Kidney epithelial cell (primary cell): ENCODE data around the gene CACNB4. TPM values are rescaled to one million over a fixed set of nuclear protein-coding genes. Genes with fewer than 3 reads are reported as not detected.
A peak's percentile ranks its signal among the peaks of the same experiment; 100 is the strongest.

Experiments
- DNase-seq: peaks from one replicate; pipeline ENCODE4 v3.0.0-alpha.2; 2010; ENCODE audit warnings: low read depth
- H3K27me3 ChIP-seq: 2 replicates; pipeline ENCODE4 v1.6.0; 2011; ENCODE audit warnings: low read length; ENCODE audit not compliant: control insufficient read depth, insufficient read depth
- H3K36me3 ChIP-seq: 2 replicates; pipeline ENCODE4 v1.5.1; 2011; ENCODE audit warnings: low read length; ENCODE audit not compliant: control insufficient read depth, insufficient read depth
- H3K4me3 ChIP-seq: 2 replicates; pipeline ENCODE4 v1.5.1; 2011; ENCODE audit warnings: low read depth, mild to moderate bottlenecking, control low read depth, low read length
- total RNA-seq: library from RNA; depleted of rRNA; stranded (reverse); fragments of >200 nt; gene quantifications from 2 replicates; pipeline ENCODE4 v1.2.3, GENCODE V29; 2015
- TF ChIP-seq, protein P1 (sequence below): IDR thresholded peaks from 2 replicates; pipeline ENCODE4 v1.5.1; 2011; ENCODE audit warnings: mild to moderate bottlenecking, moderate library complexity, low read length, control low read depth, inconsistent platforms; ENCODE audit not compliant: insufficient read depth, poor library complexity, severe bottlenecking

The CACNB4 gene
- total RNA-seq, 1 donor from 2014 or later = 0.79 TPM

DNA sequence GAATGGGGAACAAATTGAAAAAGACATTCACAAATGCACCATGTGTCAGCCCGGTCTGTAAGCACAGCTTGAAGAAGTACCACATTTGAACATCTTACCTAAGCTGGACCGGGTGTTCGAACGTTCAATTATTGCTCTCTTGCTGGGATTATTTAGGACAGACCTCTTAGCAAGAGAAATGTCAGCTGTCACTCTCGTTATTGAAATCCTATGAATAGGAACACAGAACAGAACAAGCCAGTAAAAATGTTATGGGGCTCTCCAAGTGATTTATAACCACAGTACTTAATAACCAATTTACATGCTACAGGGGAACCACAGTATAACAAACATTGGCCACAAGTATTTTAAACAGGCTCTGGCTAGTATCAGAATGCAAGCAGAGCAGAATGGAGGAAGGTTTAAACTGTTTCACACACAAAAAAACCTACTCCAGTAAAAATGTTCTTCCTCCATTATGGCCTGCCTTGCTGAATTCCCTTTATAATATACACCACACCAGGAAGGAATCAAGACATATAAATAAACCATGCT lies 238.2 kb downstream of the CACNB4 start:
- Histone ChIP-seq H3K4me3 (no peak overlapping the region), H3K36me3 (no peaks in the 10 kb centered on the region), H3K27me3 (no peaks in the 10 kb centered on the region)
- DNase-seq = no peak
- TF ChIP-seq, protein P1, sequence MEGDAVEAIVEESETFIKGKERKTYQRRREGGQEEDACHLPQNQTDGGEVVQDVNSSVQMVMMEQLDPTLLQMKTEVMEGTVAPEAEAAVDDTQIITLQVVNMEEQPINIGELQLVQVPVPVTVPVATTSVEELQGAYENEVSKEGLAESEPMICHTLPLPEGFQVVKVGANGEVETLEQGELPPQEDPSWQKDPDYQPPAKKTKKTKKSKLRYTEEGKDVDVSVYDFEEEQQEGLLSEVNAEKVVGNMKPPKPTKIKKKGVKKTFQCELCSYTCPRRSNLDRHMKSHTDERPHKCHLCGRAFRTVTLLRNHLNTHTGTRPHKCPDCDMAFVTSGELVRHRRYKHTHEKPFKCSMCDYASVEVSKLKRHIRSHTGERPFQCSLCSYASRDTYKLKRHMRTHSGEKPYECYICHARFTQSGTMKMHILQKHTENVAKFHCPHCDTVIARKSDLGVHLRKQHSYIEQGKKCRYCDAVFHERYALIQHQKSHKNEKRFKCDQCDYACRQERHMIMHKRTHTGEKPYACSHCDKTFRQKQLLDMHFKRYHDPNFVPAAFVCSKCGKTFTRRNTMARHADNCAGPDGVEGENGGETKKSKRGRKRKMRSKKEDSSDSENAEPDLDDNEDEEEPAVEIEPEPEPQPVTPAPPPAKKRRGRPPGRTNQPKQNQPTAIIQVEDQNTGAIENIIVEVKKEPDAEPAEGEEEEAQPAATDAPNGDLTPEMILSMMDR = no peak

DNA sequence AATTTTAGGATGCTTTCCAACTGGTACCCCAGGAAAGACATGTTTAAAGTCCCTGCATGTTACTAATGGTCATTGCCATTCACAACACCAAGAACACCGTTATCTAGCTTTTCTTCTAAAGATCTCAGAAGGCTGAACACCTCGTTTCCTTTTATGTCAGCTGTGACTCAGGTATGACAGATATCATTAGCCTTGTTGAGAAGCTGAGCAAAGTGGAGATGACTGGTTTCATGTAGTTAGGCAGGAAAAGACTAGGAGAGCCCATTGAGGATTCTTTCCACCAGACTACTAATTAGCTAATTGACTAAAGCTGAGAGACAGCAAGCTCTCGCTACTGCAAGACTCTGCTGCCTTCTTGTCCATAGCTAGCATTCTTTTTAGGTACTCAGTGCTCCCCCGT lies 238.6 kb downstream of the CACNB4 start:
- Histone ChIP-seq H3K36me3 (no peaks in the 10 kb centered on the region), H3K27me3 (no peaks in the 10 kb centered on the region), H3K4me3 (no peak overlapping the region)
- no peak for DNase-seq
- TF ChIP-seq, protein P1 = no peak

DNA sequence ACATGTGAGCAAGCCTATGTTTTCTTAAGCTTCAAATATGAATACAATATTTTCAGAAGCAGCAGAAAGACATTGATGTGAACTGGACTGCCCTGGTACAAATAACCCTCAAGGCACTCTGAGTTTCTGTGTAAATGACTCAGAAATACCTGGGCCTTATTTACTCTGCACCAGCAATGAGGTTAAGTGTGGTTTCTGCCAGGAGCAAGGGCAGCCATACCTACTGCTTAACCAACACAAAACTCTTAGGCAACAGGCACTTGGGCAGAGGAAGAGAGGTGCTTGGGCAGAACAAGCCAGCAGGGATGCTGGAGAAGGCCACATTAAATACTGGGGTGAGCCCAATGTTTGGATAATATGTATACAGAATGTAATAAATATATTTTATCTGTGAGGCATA lies 241.2 kb downstream of the CACNB4 start:
- no peaks in the 10 kb centered on the region for H3K27me3 ChIP-seq
- no peak overlapping the region for H3K4me3 ChIP-seq
- TF ChIP-seq, protein P1 = no peak
- DNase-seq = peak; percentile 16
- no peaks in the 10 kb centered on the region for H3K36me3 ChIP-seq

DNA sequence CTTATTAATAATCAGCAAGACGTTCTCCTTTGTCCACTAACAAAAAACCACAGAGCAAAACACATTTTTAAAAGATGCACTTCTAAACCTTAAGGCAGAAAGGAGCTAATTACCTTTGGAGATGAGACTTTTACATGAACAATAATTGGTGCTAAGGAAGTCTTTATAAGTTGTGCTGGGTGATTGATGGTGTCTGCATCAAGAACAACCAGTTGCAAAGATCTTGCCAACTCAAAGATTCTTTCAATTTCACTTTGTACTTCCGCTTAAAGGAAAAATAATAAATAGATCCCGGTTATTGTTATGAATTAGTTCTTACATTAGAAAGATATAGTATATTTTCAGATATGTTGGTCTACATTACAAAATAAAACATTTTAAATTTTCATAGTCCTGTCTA lies 243.7 kb downstream of the CACNB4 start:
- DNase-seq = no peak
- Histone ChIP-seq H3K36me3 (no peaks in the 10 kb centered on the region), H3K27me3 (no peaks in the 10 kb centered on the region), H3K4me3 (no peak overlapping the region)
- TF ChIP-seq, protein P1 = no peak

DNA sequence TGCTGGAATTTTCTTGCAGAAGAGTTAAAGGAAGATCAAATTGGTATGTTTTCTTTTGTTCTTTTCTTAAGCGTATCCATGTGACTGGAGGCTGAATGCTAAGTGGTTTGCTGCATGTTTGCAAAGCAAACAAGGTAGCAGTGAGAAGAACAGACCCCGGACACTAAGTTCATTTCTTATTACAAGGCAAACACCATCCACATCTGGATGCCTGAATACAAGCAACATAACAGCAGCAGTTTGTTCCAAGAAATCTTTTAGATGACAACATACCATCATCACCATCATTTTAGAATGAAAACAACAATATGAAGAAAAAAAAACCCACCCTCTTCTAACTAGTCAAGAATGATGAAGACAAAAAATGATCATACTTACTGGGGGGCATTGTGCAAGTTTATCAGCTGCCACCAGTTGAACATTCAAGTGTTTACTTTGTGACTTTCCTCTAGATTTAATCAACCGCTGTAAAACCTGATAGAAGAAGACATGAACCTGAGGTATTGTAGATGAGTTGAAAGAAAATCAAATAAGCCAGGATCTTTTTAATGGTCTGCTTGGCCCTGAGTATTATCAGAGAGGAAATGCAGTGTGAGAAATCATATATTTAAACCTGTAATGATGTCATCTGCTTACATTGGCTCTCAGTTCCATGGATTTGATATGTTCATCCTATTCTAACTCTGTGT lies 245.6 kb downstream of the CACNB4 start:
- no peak for DNase-seq
- no peak overlapping the region for H3K4me3 ChIP-seq
- no peaks in the 10 kb centered on the region for H3K27me3 ChIP-seq
- H3K36me3 ChIP-seq = no peaks in the 10 kb centered on the region
- TF ChIP-seq, protein P1 = no peak
